Hindlimb muscle (tissue), 1 donor: ENCODE measurements around the gene MYH7B. TPM values are rescaled to one million over a fixed set of nuclear protein-coding genes. Genes with fewer than 3 reads are reported as not detected.

Experiments used
- DNase-seq: peaks from one replicate; pipeline ENCODE4 v3.0.0-alpha.2; 2013
- polyA plus RNA-seq: library from polyadenylated mRNA; unstranded; fragments of 120-200 nt; gene quantifications from one replicate; pipeline ENCODE4 v1.2.1, GENCODE V29; 2013; ENCODE audit not compliant: insufficient read length

Gene MYH7B
- polyA plus RNA-seq, 1 donor = 48.9 TPM

GRCh38 chr20:34977365-34978091 lies 21.9 kb downstream of the MYH7B start:
- DNase-seq = no peak

- no peak for DNase-seq
Observed at GRCh38 chr20:34978092-34978744, 22.6 kb downstream of the MYH7B start.

- no peak for DNase-seq
Observed at GRCh38 chr20:34979366-34980153, 23.9 kb downstream of the MYH7B start.

- DNase-seq = no peak
Observed at GRCh38 chr20:34980543-34981233, 25.0 kb downstream of the MYH7B start.

GRCh38 chr20:34982270-34983088 lies 26.8 kb downstream of the MYH7B start:
- DNase-seq = no peak

GRCh38 chr20:34983089-34983820 lies 27.6 kb downstream of the MYH7B start:
- DNase-seq = no peak

GRCh38 chr20:34983995-34984735 lies 28.5 kb downstream of the MYH7B start:
- DNase-seq = no peak

- DNase-seq = no peak
Observed at GRCh38 chr20:34984756-34985261, 29.1 kb downstream of the MYH7B start.

GRCh38 chr20:34985461-34986310 lies 30.0 kb downstream of the MYH7B start:
- no peak for DNase-seq

GRCh38 chr20:34986311-34987287 lies 30.9 kb downstream of the MYH7B start:
- no peak for DNase-seq

- DNase-seq = no peak
Observed at GRCh38 chr20:34987288-34988190, 31.9 kb downstream of the MYH7B start.

- DNase-seq = no peak
Observed at GRCh38 chr20:34988191-34988540, 32.5 kb downstream of the MYH7B start.

GRCh38 chr20:34989118-34989517 lies 33.5 kb downstream of the MYH7B start:
- no peak for DNase-seq

- DNase-seq = no peak
Observed at GRCh38 chr20:34989670-34990069, 34.0 kb downstream of the MYH7B start.

GRCh38 chr20:34990231-34990630 lies 34.6 kb downstream of the MYH7B start:
- no peak for DNase-seq

GRCh38 chr20:34990661-34991214 lies 35.1 kb downstream of the MYH7B start:
- DNase-seq = no peak
